Hippocampal formation (tissue), 2 donors: Measurements from ENCODE around the gene EGFL7.

ENCODE experiments used
- DNase-seq, 2 donors: peaks; one replicate each; lab custom pipeline; 2025; lab: John Stamatoyannopoulos, UW

EGFL7 gene

DNA sequence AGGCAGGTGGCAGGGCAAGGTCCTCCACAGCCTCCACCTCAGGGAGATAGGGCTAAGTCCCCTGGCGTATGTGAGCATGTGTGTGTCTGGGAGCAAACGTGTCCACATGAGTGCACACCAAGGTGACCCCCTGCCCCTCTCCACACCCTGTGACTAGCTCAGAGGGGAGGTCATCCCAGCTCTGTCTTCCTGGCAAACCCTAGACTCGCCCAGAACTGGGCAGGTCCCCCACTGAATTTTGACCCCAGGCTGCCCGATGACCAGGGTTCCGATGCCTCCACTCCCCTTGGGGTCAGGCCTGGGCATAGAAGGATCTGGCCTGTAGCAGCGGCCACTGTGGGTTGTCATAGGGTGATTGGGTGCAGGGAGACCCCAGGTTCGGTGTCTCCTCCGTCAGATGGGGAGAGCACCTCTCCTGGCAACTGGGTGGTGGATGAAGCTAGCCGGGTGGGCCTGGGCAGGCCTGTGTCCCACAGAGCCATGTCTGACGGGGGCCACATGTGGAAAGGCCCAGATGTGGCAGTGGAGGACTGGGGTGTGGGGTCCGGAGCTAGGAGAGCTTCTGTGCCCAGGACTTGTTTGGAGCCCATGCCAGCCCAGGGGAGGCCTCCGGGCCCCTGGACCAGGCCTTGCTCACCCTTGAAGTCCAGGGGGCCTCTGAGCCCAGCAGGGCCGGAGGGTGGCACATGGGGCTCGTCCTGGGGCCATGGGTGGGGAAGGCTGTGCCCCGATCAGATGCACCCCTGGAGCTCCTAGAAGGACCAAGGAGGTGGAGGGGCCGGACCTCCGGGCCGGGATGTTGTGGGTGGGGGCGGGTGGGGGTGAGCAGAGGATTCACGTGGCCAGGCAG lies 55.9 kb downstream of the EGFL7 start:
- no peak for DNase-seq

DNA sequence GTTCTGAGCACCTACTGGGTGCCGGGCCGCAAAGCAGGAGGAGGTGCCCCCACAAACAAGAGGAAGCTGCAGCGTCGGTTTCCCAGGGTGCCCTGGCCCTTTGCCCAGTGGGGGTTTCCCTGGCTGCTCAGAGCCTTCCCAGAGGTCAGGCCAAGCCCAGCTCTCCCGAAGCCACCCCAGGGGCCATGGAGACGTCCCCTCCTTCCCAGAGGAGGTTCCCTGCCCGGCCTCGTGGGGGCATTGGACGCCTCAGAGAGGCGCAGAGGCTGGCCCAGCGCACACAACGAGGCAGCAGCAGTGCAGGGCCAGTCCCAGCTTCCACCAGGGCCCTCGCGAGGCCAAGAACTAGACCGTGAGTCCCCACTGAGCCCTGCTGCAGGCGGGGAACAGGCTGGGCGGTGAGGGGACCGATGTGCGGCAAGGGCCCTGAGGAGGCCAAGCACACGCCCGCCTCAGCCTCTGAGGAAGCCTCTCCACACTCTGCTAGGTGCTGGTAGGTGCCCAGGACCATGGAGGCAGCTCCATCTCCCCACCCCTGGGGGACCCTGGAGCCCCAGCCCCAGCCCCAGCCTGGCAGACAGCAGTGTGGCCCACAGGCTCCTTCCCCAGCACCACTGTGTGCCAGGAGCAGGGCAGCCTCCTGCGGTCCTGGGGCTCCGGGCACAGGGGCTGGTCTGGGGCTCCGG lies 56.6 kb downstream of the EGFL7 start:
- DNase-seq, result no peak

DNA sequence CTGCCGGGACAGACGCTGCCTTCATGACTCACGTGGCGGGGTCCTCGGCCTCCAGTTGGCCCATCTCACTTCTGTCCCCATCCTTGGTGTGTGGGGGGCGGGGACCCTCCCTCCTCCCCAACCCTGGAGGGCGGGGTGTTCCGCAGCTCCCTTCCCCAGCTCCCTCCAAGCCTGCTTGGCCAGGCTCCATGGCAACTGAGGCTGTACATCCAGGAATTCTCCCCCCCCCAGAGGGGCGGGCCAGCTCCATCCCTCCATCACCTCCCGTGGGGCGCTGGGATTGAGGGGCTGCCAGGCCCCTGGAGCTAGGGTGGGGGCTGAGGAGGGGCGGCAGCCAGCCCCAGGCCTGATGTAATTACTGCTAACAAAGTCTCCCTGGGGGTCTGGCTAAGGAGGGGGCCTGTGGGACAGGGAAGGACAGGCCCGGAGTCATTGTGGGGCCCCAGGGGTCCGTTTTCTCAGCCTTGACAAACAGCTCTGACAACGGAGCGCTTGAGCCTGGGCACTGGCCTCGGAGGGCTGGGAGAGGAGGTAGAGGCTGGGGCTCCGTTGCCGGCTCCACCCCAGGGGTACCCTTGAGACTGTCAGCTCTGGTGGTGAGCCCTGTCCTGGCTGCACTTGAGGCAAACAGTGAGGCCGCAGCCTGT lies 57.7 kb downstream of the EGFL7 start:
- no peak for DNase-seq

DNA sequence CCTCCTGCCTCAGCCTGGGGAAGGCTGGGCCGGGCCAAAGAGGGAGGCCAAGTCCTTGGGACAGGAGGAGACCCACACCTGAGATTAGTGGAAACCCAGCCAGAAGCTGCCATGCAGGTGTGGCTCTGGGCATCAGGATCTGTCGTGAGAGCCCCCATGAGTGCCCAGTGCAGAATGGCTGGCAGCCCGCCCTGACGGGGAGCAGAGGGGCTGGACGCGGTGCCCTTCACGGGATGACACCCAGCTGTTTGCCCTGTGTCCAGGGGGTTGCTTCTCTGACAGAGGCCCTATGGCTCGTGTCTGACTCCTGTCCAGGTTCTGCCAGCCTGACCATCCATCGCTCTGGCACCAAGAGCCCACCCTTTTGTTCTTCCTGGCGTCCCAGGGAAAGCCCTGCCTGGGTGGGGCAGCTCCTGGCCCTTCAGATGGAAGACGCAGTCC lies 58.2 kb downstream of the EGFL7 start:
- DNase-seq, result no peak

DNA sequence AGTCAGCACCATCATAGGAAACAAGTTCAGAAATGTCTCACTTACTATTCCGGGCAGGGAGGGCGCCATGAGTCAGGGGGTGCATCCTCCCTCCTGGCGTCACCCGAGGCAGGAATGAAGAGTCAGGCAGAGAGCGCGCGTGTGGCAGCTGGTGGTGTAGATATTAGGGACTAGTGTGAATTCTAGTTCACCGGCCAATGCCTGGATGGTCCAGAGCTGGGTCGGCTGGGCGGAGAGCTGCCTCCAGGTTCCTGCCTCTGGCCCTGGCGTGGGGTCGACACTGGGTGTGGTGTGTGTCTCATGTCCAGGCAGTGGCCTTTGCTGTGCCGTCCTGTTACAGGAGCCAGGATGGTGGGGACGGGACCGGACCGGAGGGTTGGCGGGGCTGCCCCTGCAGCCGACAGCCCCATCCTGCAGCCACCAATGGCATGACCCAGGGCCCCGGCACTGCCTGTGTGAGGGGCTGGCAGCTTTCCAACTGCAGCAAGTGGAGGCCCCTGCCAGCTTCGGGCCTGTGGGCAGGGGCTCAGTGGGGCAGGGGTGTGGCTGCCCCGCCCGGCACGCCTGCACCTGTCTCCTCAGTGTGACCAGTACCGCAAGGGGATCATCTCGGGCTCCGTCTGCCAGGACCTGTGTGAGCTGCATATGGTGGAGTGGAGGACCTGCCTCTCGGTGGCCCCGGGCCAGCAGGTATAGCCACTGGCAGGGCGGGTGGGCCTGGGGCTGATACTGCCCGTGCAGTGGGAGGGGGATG lies 58.8 kb downstream of the EGFL7 start:
- no peak for DNase-seq
